GM23338 (cell line): ENCODE measurements around the gene MELTF. TPM values are rescaled to one million over a fixed set of nuclear protein-coding genes. Genes with fewer than 3 reads are reported as not detected.

ENCODE experiments used
- ATAC-seq: fragments of 200-7000 bp; cut with Tn5 transposase; 3 replicates; pipeline ENCODE4 v1.9.1; 2020
- DNase-seq: peaks from one replicate; pipeline ENCODE4 v3.0.0-alpha.2; 2015; ENCODE audit warnings: low spot score
- H2AFZ ChIP-seq: fragments of 200-600 bp; sonication (generic); 2 replicates; pipeline ENCODE4 v1.8.0; 2016; ENCODE audit warnings: antibody characterized with exemption, mild to moderate bottlenecking, moderate library complexity
- H3F3A ChIP-seq: fragments of 200-600 bp; sonication (generic); replicated peaks from 2 replicates; pipeline ENCODE4 v1.8.0; 2017; ENCODE audit warnings: antibody characterized with exemption, mixed run types, low read depth
- H3K27ac ChIP-seq: fragments of 200-600 bp; sonication (generic); 2 replicates; pipeline ENCODE4 v1.6.1; 2016; ENCODE audit warnings: low read depth
- H3K27me3 ChIP-seq: fragments of 200-600 bp; sonication (generic); 2 replicates; pipeline ENCODE4 v1.8.0; 2016; ENCODE audit warnings: mild to moderate bottlenecking, mixed run types, moderate library complexity; ENCODE audit not compliant: insufficient read depth
- H3K36me3 ChIP-seq: fragments of 200-600 bp; sonication (generic); 2 replicates; pipeline ENCODE4 v1.8.0; 2016; ENCODE audit warnings: mild to moderate bottlenecking; ENCODE audit not compliant: insufficient read depth
- H3K4me1 ChIP-seq: fragments of 200-600 bp; sonication (generic); 2 replicates; pipeline ENCODE4 v1.8.0; 2016; ENCODE audit warnings: mild to moderate bottlenecking, moderate library complexity; ENCODE audit not compliant: insufficient read depth
- H3K4me2 ChIP-seq: fragments of 200-600 bp; sonication (generic); 2 replicates; pipeline ENCODE4 v1.7.1; 2017; ENCODE audit warnings: mixed run types
- H3K4me3 ChIP-seq: fragments of 200-600 bp; sonication (generic); 2 replicates; pipeline ENCODE4 v1.6.1; 2016; ENCODE audit warnings: mixed run types
- H3K79me2 ChIP-seq: fragments of 200-600 bp; sonication (generic); replicated peaks from 2 replicates; pipeline ENCODE4 v1.8.0; 2017; ENCODE audit warnings: mild to moderate bottlenecking; ENCODE audit not compliant: insufficient read depth
- H3K9me2 ChIP-seq: fragments of 200-600 bp; sonication (generic); 2 replicates; pipeline ENCODE4 v1.8.0; 2017; ENCODE audit not compliant: insufficient read depth
- H4K20me1 ChIP-seq: fragments of 200-600 bp; sonication (generic); replicated peaks from 2 replicates; pipeline ENCODE4 v1.8.0; 2017; ENCODE audit warnings: mild to moderate bottlenecking; ENCODE audit not compliant: insufficient read depth
- H3K27ac Mint-ChIP-seq: 2 replicates; pipeline ENCODE4 v1.8.0; 2020; ENCODE audit warnings: inconsistent platforms, mild to moderate bottlenecking, moderate library complexity, mixed read lengths
- H3K27me3 Mint-ChIP-seq: 3 replicates; pipeline ENCODE4 v1.8.0; 2022; ENCODE audit warnings: low read depth, mild to moderate bottlenecking, moderate library complexity, mixed read lengths, inconsistent platforms; ENCODE audit not compliant: insufficient read depth, poor library complexity
- H3K36me3 Mint-ChIP-seq: 3 replicates; pipeline ENCODE4 v1.8.0; 2021; ENCODE audit warnings: low read depth, mild to moderate bottlenecking, inconsistent platforms, moderate library complexity, mixed read lengths
- H3K4me1 Mint-ChIP-seq: 3 replicates; pipeline ENCODE4 v1.8.0; 2020; ENCODE audit warnings: mild to moderate bottlenecking, inconsistent platforms, mixed read lengths
- H3K4me3 Mint-ChIP-seq: 3 replicates; pipeline ENCODE4 v1.8.0; 2021; ENCODE audit warnings: moderate library complexity, mild to moderate bottlenecking, inconsistent platforms, mixed read lengths
- H3K9me3 Mint-ChIP-seq: 3 replicates; pipeline ENCODE4 v1.8.0; 2020; ENCODE audit warnings: moderate library complexity, mild to moderate bottlenecking, inconsistent platforms, mixed read lengths
- EZH2 ChIP-seq: fragments of 200-600 bp; sonication (generic); IDR thresholded peaks from one replicate; pipeline ENCODE4 v1.8.0; 2017; ENCODE audit warnings: antibody characterized with exemption, mild to moderate bottlenecking, low read depth; ENCODE audit not compliant: unreplicated experiment
- EZH2phosphoT487 ChIP-seq: fragments of 200-600 bp; sonication (generic); IDR thresholded peaks from one replicate; pipeline ENCODE4 v1.8.1; 2018; ENCODE audit warnings: antibody characterized with exemption; ENCODE audit not compliant: unreplicated experiment
- STAT1 ChIP-seq: IDR thresholded peaks from one replicate; pipeline ENCODE4 v1.6.1; 2016; ENCODE audit warnings: antibody characterized with exemption; ENCODE audit not compliant: unreplicated experiment
- ZNF331 ChIP-seq: fragments of 250-450 bp; sonication (Bioruptor Pico); IDR thresholded peaks from 2 replicates; pipeline ENCODE4 v1.5.0; 2020; ENCODE audit warnings: low read depth, mild to moderate bottlenecking, moderate library complexity
- ZNF462 ChIP-seq: fragments of 250-450 bp; sonication (Bioruptor Pico); IDR thresholded peaks from 2 replicates; pipeline ENCODE4 v1.5.0; 2020; ENCODE audit warnings: mild to moderate bottlenecking, moderate library complexity
- polyA plus RNA-seq: library from polyadenylated mRNA; unstranded; fragments of >200 nt; fragmentation: Nextera tagmentation; extraction: Ambion mirVana; gene quantifications from 2 replicates; pipeline ENCODE4 v1.2.1, GENCODE V29; 2016
- total RNA-seq: library from RNA; depleted of rRNA; stranded (reverse); fragments of >200 nt; shearing (Covaris generic); gene quantifications from 2 replicates; pipeline ENCODE4 v1.2.3, GENCODE V29; 2014

MELTF gene
- total and polyA plus RNA-seq, 2 experiments from 2014 or later = 1.4 to 5.2 TPM

- peak overlapping the region; percentile 96; the same call in 1 of the 2 replicates for H2AFZ ChIP-seq
- H3K27me3 ChIP-seq = peaks cover 78% of the 10 kb centered on the region
- H3K4me2 ChIP-seq = peak overlapping the region; percentile 86
- DNase-seq (peak; percentile 43), ATAC-seq (peak; percentile 7; the same call in 2 of the 3 replicates)
- Mint-ChIP-seq H3K27ac (no peak overlapping the region), H3K9me3 (peaks cover 23% of the 10 kb centered on the region), H3K36me3 (peaks cover 8% of the 10 kb centered on the region), H3K4me1 (peaks cover 8% of the 10 kb centered on the region; the same call in 2 of the 3 replicates), H3K4me3 (peak overlapping the region; percentile 48; the same call in 1 of the 3 replicates), H3K27me3 (peaks cover 56% of the 10 kb centered on the region)
- H3K27ac ChIP-seq = no peak overlapping the region
- no peaks in the 10 kb centered on the region for H3K36me3 ChIP-seq
- H3K79me2 ChIP-seq = no peaks in the 10 kb centered on the region
- no peaks in the 10 kb centered on the region for H3K9me2 ChIP-seq
- peak overlapping the region; percentile 64 for H3K4me3 ChIP-seq
- no peaks in the 10 kb centered on the region; the same call in 1 of the 2 replicates for H3K4me1 ChIP-seq
- TF ChIP-seq ZNF331 = no peak
- no peak for TF ChIP-seq STAT1
- peak; percentile 95 for TF ChIP-seq EZH2phosphoT487
- peak; percentile 94 for TF ChIP-seq EZH2
- TF ChIP-seq ZNF462 (CRISPR knock-in tag) = no peak
- H3F3A ChIP-seq = 0 out of 2 replicates have a peak, but pooled peaks cover 6% of the 10 kb centered on the region
- H4K20me1 ChIP-seq = no peaks in the 10 kb centered on the region
Observed at GRCh38 chr3:196969134-196969659, 60.4 kb downstream of the MELTF start.
